Measurements from ENCODE around the gene PARP3. TPM values are rescaled to one million over a fixed set of nuclear protein-coding genes. Genes with fewer than 3 reads are reported as not detected.

The PARP3 gene
- polyA plus RNA-seq, 1 of the 3 experiments (the other 2 are of a cell fraction), result 31.1 TPM

- H4K20me1 ChIP-seq (ENCODE audit: insufficient read depth), result 0 out of 2 replicates have a peak, but pooled peaks cover 4% of the 10 kb centered on the region
- no peaks in the 10 kb centered on the region for H3F3A ChIP-seq (replicated peaks; ENCODE audit: insufficient read depth)
- peaks cover 4 to 36% of the 10 kb centered on the region in 2 experiments; a peak in 2 of 4 replicates for H3K4me1 ChIP-seq (ENCODE audit: control insufficient read depth in 1 of 2, insufficient read depth in 2 of 2, low read depth in 1 of 2, low read length in 1 of 2)
- no peak overlapping the region for H3K27ac ChIP-seq (ENCODE audit: low read depth in 2 of 2, low read length in 1 of 2)
- no peak overlapping the region for H3K4me2 ChIP-seq
- 96% methylated on average over 14 of the region's 18 CpGs for WGBS (ENCODE audit: low lambda C conversion rate)
- peaks cover 22% of the 10 kb centered on the region; the same call in 1 of the 2 replicates for H3K79me2 ChIP-seq (ENCODE audit: insufficient read depth)
- ChIA-PET CTCF (interaction anchor here (0.6 to 10.7 kb wide), 3 partner anchors 13 to 423 kb away, joined by 3 to 84 read pairs (median 21); partner anchors contain the start of genes ABHD14A, ABHD14B, PARP3 and RRP9), POLR2A (no interaction called here)
- no peak for TF ChIP-seq POLR2AphosphoS5 (IDR thresholded peaks at IDR 0.05; ENCODE audit: low read depth, low read length)
- no peaks in the 10 kb centered on the region for H3K9me2 ChIP-seq
- H3K9ac ChIP-seq, result no peak overlapping the region
- H3K27me3 ChIP-seq (ENCODE audit: insufficient read depth), result no peaks in the 10 kb centered on the region
- no peak overlapping the region for H2AFZ ChIP-seq (ENCODE audit: low read depth)
- H3K4me3 ChIP-seq (ENCODE audit: low read depth in 2 of 2, low read length in 1 of 2), result no peak overlapping the region
- H3K9me3 ChIP-seq, result no peaks in the 10 kb centered on the region
- no peak for DNase-seq
- peaks cover 5 to 42% of the 10 kb centered on the region in 2 experiments for H3K36me3 ChIP-seq (replicated peaks in 1 of 2; ENCODE audit: control insufficient read depth in 1 of 2, insufficient read depth in 2 of 2, low read length in 1 of 2)
Observed at GRCh38 chr3:51961011-51961410, 18.8 kb downstream of the PARP3 start.

DNA sequence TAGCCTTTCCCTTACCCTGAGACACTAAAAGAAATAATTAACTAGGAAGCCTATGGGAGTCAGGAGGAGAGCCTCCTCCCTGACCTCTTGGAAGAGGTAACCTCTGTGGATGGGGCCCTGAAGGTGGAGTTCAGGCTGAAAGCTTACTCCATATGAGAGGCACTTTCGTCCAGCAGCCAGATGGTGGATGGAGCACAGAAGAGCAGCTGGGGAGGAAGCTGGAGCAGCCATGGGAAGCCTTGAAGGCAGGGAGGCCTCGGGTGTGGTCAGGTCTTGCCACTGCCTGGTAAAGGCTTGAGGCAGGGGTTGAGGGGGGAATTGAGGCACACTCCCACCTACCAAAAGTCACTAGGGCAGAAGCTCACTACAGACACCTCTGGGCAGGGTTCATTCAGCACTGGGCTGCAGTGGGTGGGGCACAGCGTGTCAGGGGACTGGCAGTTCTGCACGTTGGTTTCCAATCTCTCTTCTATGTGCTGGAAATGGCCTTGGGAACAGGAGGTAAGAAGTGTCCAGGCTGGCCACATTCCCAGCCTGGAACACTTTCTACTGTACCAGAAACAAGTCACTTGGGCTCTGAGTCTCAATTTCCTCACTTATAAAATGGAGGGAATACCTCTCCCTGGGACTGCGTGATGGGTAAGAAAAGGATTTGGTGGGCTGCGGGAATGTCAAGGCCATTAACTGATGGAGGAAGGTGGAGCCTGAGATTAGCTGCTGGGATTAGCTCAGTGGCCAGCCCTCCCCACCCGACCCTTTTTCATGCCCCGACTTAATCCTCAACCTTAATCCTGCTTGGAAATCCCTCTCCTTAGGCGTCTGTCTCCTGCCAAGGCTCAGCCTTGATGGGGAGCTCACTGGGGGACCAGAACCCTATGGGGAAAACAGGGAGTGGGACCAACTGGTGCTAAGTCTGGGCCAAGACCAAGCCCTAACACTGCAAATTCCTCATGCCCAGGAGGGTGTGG lies 19.7 kb downstream of the PARP3 start:
- Histone ChIP-seq H3K4me2 (no peak overlapping the region), H3K27ac (ENCODE audit: low read depth in 2 of 2, low read length in 1 of 2) (no peak overlapping the region), H3K9me2 (no peaks in the 10 kb centered on the region), H4K20me1 (ENCODE audit: insufficient read depth) (0 out of 2 replicates have a peak, but pooled peaks cover 4% of the 10 kb centered on the region), H3K79me2 (ENCODE audit: insufficient read depth) (peaks cover 31% of the 10 kb centered on the region), H2AFZ (ENCODE audit: low read depth) (no peak overlapping the region), H3K9me3 (no peaks in the 10 kb centered on the region), H3K36me3 (replicated peaks in 1 of 2; ENCODE audit: control insufficient read depth in 1 of 2, insufficient read depth in 2 of 2, low read length in 1 of 2) (peaks cover under 1 to 42% of the 10 kb centered on the region in 2 experiments), H3K9ac (no peak overlapping the region), H3K4me1 (ENCODE audit: control insufficient read depth in 1 of 2, insufficient read depth in 2 of 2, low read depth in 1 of 2, low read length in 1 of 2) (peaks cover 4 to 38% of the 10 kb centered on the region in 2 experiments; a peak in 2 of 4 replicates), H3F3A (replicated peaks; ENCODE audit: insufficient read depth) (no peaks in the 10 kb centered on the region), H3K27me3 (ENCODE audit: insufficient read depth) (no peaks in the 10 kb centered on the region), H3K4me3 (ENCODE audit: low read depth in 2 of 2, low read length in 1 of 2) (no peak overlapping the region)
- POLR2A ChIA-PET, result interaction anchor here (0.5 to 1.7 kb wide), 4 partner anchors 12 to 75 kb away, joined by 3 to 4 read pairs (median 3); partner anchors contain the start of genes ABHD14A, ABHD14B and RPL29
- 83% methylated on average over 5 of the region's 9 CpGs for WGBS (ENCODE audit: low lambda C conversion rate)
- CTCF ChIA-PET, result interaction anchor here (0.6 to 10.7 kb wide), 5 partner anchors 12 to 424 kb away, joined by 3 to 84 read pairs (median 4); partner anchors contain the start of genes ABHD14A, ABHD14B, PARP3 and RRP9
- no peak for DNase-seq
- TF ChIP-seq FOXJ3 (CRISPR knock-in tag; IDR thresholded peaks at IDR 0.05), result no peak
- no peak for TF ChIP-seq NFIC (IDR thresholded peaks at IDR 0.05; ENCODE audit: borderline replicate concordance)
- TF ChIP-seq SMC3 (IDR thresholded peaks at IDR 0.05; ENCODE audit: low read depth, low read length), result no peak
- TF ChIP-seq SIN3A (IDR thresholded peaks at IDR 0.05; ENCODE audit: borderline replicate concordance, low read depth, low read length), result no peak
- TF ChIP-seq, protein P1, sequence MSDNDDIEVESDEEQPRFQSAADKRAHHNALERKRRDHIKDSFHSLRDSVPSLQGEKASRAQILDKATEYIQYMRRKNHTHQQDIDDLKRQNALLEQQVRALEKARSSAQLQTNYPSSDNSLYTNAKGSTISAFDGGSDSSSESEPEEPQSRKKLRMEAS (IDR thresholded peaks at IDR 0.05; ENCODE audit: low read depth), result no peak
- TF ChIP-seq MXI1 (IDR thresholded peaks at IDR 0.05; ENCODE audit: low read depth, low read length), result no peak
- TF ChIP-seq TAF1 (IDR thresholded peaks at IDR 0.05; ENCODE audit: borderline replicate concordance, low read depth, low read length), result no peak
- TF ChIP-seq, protein P2, sequence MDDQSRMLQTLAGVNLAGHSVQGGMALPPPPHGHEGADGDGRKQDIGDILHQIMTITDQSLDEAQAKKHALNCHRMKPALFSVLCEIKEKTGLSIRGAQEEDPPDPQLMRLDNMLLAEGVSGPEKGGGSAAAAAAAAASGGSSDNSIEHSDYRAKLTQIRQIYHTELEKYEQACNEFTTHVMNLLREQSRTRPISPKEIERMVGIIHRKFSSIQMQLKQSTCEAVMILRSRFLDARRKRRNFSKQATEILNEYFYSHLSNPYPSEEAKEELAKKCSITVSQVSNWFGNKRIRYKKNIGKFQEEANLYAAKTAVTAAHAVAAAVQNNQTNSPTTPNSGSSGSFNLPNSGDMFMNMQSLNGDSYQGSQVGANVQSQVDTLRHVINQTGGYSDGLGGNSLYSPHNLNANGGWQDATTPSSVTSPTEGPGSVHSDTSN (IDR thresholded peaks at IDR 0.05), result no peak
- no peak for TF ChIP-seq USF1 (IDR thresholded peaks at IDR 0.05; ENCODE audit: borderline replicate concordance, low read depth)
- TF ChIP-seq, protein P3, sequence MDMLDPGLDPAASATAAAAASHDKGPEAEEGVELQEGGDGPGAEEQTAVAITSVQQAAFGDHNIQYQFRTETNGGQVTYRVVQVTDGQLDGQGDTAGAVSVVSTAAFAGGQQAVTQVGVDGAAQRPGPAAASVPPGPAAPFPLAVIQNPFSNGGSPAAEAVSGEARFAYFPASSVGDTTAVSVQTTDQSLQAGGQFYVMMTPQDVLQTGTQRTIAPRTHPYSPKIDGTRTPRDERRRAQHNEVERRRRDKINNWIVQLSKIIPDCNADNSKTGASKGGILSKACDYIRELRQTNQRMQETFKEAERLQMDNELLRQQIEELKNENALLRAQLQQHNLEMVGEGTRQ (IDR thresholded peaks at IDR 0.05; ENCODE audit: borderline replicate concordance, low read depth, low read length), result no peak
- no peak for TF ChIP-seq NRF1 (IDR thresholded peaks at IDR 0.05; ENCODE audit: low read depth, low read length)
- no peak for TF ChIP-seq TCF12 (IDR thresholded peaks at IDR 0.05)
- no peak for TF ChIP-seq YY1 (IDR thresholded peaks at IDR 0.05; ENCODE audit: low read depth)
- no peak for TF ChIP-seq MEF2A (IDR thresholded peaks at IDR 0.05; ENCODE audit: borderline replicate concordance, low read depth)
- no peak for TF ChIP-seq RCOR1 (IDR thresholded peaks at IDR 0.05; ENCODE audit: low read length)
- TF ChIP-seq POLR2AphosphoS5 (IDR thresholded peaks at IDR 0.05; ENCODE audit: low read depth, low read length), result no peak
- no peak for TF ChIP-seq JUND (IDR thresholded peaks at IDR 0.05)
- no peak for TF ChIP-seq IRF3 (IDR thresholded peaks at IDR 0.05; ENCODE audit: low read depth, low read length)
- no peak for TF ChIP-seq FOSL2 (IDR thresholded peaks at IDR 0.05; ENCODE audit: borderline replicate concordance, low read depth)
- no peak for TF ChIP-seq RXRA (IDR thresholded peaks at IDR 0.05; ENCODE audit: borderline replicate concordance, low read depth)

Data from SK-N-SH (cell line).